Astrocyte (in vitro differentiated cells and primary cell): ENCODE data around the gene PEMT. TPM values are rescaled to one million over a fixed set of nuclear protein-coding genes. Genes with fewer than 3 reads are reported as not detected.
A peak's percentile ranks its signal among the peaks of the same experiment; 100 is the strongest.

Experiments used
- DNase-seq: peaks from one replicate; pipeline ENCODE4 v3.0.0-alpha.2; 2010; ENCODE audit warnings: low read depth
- FAIRE-seq: peaks from 2 replicates; lab custom pipeline; 2011; peaks lifted over from hg19 to GRCh38; lab: Jason Lieb, UNC
- H2AFZ ChIP-seq: 2 replicates; pipeline ENCODE4 v1.6.0; 2012; ENCODE audit warnings: low read depth, low read length, inconsistent platforms
- H3K27ac ChIP-seq: 2 replicates; pipeline ENCODE4 v1.5.1; 2011; ENCODE audit warnings: low read depth, low read length, inconsistent platforms
- H3K27me3 ChIP-seq: 2 replicates; pipeline ENCODE4 v1.6.0; 2011; ENCODE audit warnings: low read length, inconsistent platforms; ENCODE audit not compliant: insufficient read depth
- H3K36me3 ChIP-seq: 2 replicates; pipeline ENCODE4 v1.5.1; 2011; ENCODE audit warnings: low read length, inconsistent platforms; ENCODE audit not compliant: insufficient read depth
- H3K4me1 ChIP-seq: 2 replicates; pipeline ENCODE4 v1.5.1; 2011; ENCODE audit warnings: low read length, inconsistent platforms; ENCODE audit not compliant: insufficient read depth
- H3K4me2 ChIP-seq: 2 replicates; pipeline ENCODE4 v1.6.0; 2012; ENCODE audit warnings: low read length, inconsistent platforms
- H3K4me3 ChIP-seq: 2 replicates; pipeline ENCODE4 v1.5.1; 2011; ENCODE audit warnings: low read depth, mild to moderate bottlenecking, low read length, inconsistent platforms; ENCODE audit not compliant: insufficient read depth
- H3K79me2 ChIP-seq: 2 replicates; pipeline ENCODE4 v1.6.0; 2012; ENCODE audit warnings: mild to moderate bottlenecking, low read length, inconsistent platforms; ENCODE audit not compliant: insufficient read depth
- H3K9ac ChIP-seq: 2 replicates; pipeline ENCODE4 v1.6.0; 2012; ENCODE audit warnings: mild to moderate bottlenecking, low read length, inconsistent platforms
- H3K9me3 ChIP-seq: 2 replicates; pipeline ENCODE4 v1.5.1; 2012; ENCODE audit warnings: low read depth, mild to moderate bottlenecking, low read length, inconsistent platforms; ENCODE audit not compliant: insufficient read depth
- H4K20me1 ChIP-seq: 2 replicates; pipeline ENCODE4 v1.6.0; 2012; ENCODE audit warnings: low read length, inconsistent platforms; ENCODE audit not compliant: insufficient read depth
- H3K27ac Mint-ChIP-seq: one replicate; pipeline ENCODE4 v1.8.0; 2021; ENCODE audit warnings: mild to moderate bottlenecking, mixed read lengths; ENCODE audit not compliant: unreplicated experiment
- H3K27me3 Mint-ChIP-seq: one replicate; pipeline ENCODE4 v1.8.0; 2021; ENCODE audit warnings: low read depth, mixed read lengths; ENCODE audit not compliant: unreplicated experiment
- H3K36me3 Mint-ChIP-seq: one replicate; pipeline ENCODE4 v1.8.0; 2021; ENCODE audit warnings: low read depth, mixed read lengths; ENCODE audit not compliant: unreplicated experiment
- H3K4me1 Mint-ChIP-seq: one replicate; pipeline ENCODE4 v1.8.0; 2021; ENCODE audit warnings: low read depth, mixed read lengths; ENCODE audit not compliant: unreplicated experiment
- H3K4me3 Mint-ChIP-seq: one replicate; pipeline ENCODE4 v1.8.0; 2021; ENCODE audit warnings: mild to moderate bottlenecking, moderate library complexity, mixed read lengths; ENCODE audit not compliant: unreplicated experiment
- H3K9me3 Mint-ChIP-seq: one replicate; pipeline ENCODE4 v1.8.0; 2021; ENCODE audit warnings: mild to moderate bottlenecking, mixed read lengths; ENCODE audit not compliant: unreplicated experiment
- CTCF ChIP-seq: IDR thresholded peaks from 2 replicates; pipeline ENCODE4 v1.5.1; 2011; ENCODE audit warnings: low read depth, mild to moderate bottlenecking, inconsistent platforms, low read length, moderate library complexity; ENCODE audit not compliant: insufficient read depth
- EZH2 ChIP-seq: IDR thresholded peaks from 2 replicates; pipeline ENCODE4 v1.6.1; 2012; ENCODE audit warnings: mild to moderate bottlenecking, low read length, inconsistent platforms; ENCODE audit not compliant: insufficient read depth
- total RNA-seq: library from RNA; stranded (reverse); gene quantifications from 2 replicates; pipeline ENCODE4 v1.2.1, GENCODE V29; 2021

PEMT gene
- total RNA-seq, 1 donor from 2014 or later, result 19.5 TPM

DNA sequence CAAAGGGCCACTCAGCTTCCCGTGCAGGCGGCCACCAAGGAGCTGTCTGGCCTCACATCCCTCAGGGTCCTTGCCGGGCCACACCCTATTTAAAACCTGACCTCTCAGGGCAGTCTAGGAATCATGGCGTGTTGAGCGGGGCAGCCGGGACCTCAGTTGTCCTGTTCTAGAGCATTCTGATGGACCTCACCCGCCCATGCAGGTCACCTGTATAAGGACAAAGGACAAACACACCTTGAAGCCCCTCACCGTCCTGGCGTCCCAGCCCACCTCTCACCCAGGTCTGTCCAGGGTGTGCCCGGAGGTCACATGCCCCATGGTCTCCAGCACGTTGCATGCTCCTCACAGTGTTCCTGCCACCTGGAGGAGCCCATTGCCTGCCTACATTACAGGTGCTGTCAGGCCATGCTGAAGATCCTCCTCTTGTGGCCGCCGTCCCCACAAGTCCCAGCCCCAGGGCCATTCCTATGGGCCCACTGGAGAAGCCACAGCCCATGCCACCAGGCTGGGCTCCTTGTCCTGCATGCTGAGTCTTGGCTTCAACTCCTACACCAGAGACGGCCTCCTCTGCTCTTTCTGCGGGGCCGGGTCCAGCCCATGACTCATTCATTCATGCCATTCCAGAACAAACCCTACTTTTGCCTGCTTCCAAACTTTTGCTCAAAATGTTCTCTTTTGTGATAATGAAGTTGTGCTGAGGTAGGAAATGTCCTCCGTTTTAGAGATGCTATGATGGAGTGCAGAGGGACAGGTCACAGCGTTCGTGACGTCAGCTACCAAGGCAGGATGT, 46.3 kb downstream of the PEMT start:
- H3K27me3 Mint-ChIP-seq, result peaks cover 17% of the 10 kb centered on the region
- no peaks in the 10 kb centered on the region for H3K79me2 ChIP-seq
- H3K9me3 Mint-ChIP-seq, result no peaks in the 10 kb centered on the region
- H2AFZ ChIP-seq, result no peak overlapping the region
- H3K27ac ChIP-seq, result no peak overlapping the region
- H3K9me3 ChIP-seq, result no peaks in the 10 kb centered on the region
- H3K9ac ChIP-seq, result no peak overlapping the region
- H3K4me3 Mint-ChIP-seq, result no peak overlapping the region
- no peaks in the 10 kb centered on the region for H3K27me3 ChIP-seq
- no peaks in the 10 kb centered on the region for H3K36me3 ChIP-seq
- no peak overlapping the region for H3K27ac Mint-ChIP-seq
- no peak overlapping the region for H3K4me2 ChIP-seq
- peaks cover 30% of the 10 kb centered on the region for H4K20me1 ChIP-seq
- TF ChIP-seq CTCF, result no peak
- no peak for TF ChIP-seq EZH2
- H3K4me1 Mint-ChIP-seq, result peaks cover 8% of the 10 kb centered on the region
- DNase-seq (peak; percentile 55), FAIRE-seq (peak; percentile 9)
- H3K4me1 ChIP-seq, result peaks cover 9% of the 10 kb centered on the region
- H3K4me3 ChIP-seq, result no peak overlapping the region
- peaks cover 2% of the 10 kb centered on the region for H3K36me3 Mint-ChIP-seq

DNA sequence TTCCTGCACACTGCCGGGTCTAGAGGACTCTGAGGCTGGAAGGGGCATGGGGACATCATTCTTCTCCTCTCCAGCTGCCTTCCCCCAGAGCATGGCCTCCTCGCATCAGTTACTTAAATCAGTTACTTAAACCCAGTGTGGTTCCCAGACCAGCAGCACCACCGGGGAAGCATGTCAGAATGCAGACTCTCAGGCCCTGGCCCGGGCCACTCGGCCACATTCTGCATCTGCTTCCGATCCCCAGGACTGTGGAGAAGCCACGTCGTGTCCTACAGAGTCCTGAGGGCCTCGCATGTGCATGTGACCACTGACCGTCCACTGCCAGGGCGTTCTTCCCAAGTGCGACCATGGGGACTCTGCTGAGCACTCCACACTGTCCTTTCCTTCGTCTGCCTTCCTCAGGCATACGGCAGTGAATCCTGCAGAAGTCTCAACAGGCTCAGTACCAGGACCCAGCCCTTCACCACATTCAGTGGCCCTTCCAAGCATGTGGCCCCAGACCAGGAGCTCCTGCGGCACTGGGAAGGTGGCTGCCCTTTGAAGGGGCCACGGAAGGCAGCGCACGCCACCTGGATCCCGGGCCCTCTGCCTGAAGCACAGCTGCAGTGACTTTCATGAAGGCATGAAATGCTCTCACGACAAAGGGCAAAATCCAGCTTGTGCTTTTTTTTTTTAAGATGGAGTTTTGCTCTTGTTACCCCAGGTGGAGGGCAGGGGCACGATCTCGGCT, 48.4 kb downstream of the PEMT start:
- no peak overlapping the region for H2AFZ ChIP-seq
- H3K4me1 ChIP-seq, result peaks cover 12% of the 10 kb centered on the region
- peaks cover 14% of the 10 kb centered on the region for H3K27me3 Mint-ChIP-seq
- H3K9me3 Mint-ChIP-seq, result no peaks in the 10 kb centered on the region
- H3K36me3 ChIP-seq, result no peaks in the 10 kb centered on the region
- H4K20me1 ChIP-seq, result peaks cover 28% of the 10 kb centered on the region
- H3K79me2 ChIP-seq, result no peaks in the 10 kb centered on the region
- no peak overlapping the region for H3K4me3 Mint-ChIP-seq
- no peaks in the 10 kb centered on the region for H3K27me3 ChIP-seq
- H3K36me3 Mint-ChIP-seq, result peaks cover 2% of the 10 kb centered on the region
- H3K9ac ChIP-seq, result no peak overlapping the region
- H3K9me3 ChIP-seq, result no peaks in the 10 kb centered on the region
- TF ChIP-seq CTCF (no peak), EZH2 (no peak)
- no peak overlapping the region for H3K4me2 ChIP-seq
- H3K4me1 Mint-ChIP-seq, result peaks cover 12% of the 10 kb centered on the region
- H3K27ac Mint-ChIP-seq, result no peak overlapping the region
- DNase-seq, result no peak
- no peak overlapping the region for H3K4me3 ChIP-seq
- no peak for FAIRE-seq
- H3K27ac ChIP-seq, result no peak overlapping the region

GRCh38 chr17:17541640-17542001, 49.9 kb downstream of the PEMT start:
- peaks cover 12% of the 10 kb centered on the region for H3K4me1 ChIP-seq

More at GRCh38 chr17:17541640-17542001, 49.9 kb downstream of the PEMT start:
- Histone ChIP-seq H3K36me3 (no peaks in the 10 kb centered on the region), H3K9ac (no peak overlapping the region), H3K79me2 (no peaks in the 10 kb centered on the region), H3K27ac (no peak overlapping the region), H2AFZ (no peak overlapping the region), H3K9me3 (no peaks in the 10 kb centered on the region), H4K20me1 (peaks cover 27% of the 10 kb centered on the region), H3K4me3 (no peak overlapping the region), H3K27me3 (no peaks in the 10 kb centered on the region), H3K4me2 (no peak overlapping the region)
- TF ChIP-seq EZH2 (no peak), CTCF (no peak)
- Mint-ChIP-seq H3K4me1 (peaks cover 12% of the 10 kb centered on the region), H3K36me3 (peaks cover 2% of the 10 kb centered on the region), H3K27me3 (peaks cover 10% of the 10 kb centered on the region), H3K9me3 (no peaks in the 10 kb centered on the region), H3K4me3 (no peak overlapping the region), H3K27ac (no peak overlapping the region)
- FAIRE-seq (no peak), DNase-seq (no peak)
